NCI-H1930 (cell line): ENCODE results near the gene NEK9.
"Not testable (repeated sequence)": the region's sequence is repeated elsewhere in the genome, so short reads cannot be mapped to it uniquely, and the experiment has no call there.

Experiments
- DNase-seq, 2 experiments: peaks; one replicate each; lab custom pipeline; 2025; lab: John Stamatoyannopoulos, UW

Gene NEK9

DNA sequence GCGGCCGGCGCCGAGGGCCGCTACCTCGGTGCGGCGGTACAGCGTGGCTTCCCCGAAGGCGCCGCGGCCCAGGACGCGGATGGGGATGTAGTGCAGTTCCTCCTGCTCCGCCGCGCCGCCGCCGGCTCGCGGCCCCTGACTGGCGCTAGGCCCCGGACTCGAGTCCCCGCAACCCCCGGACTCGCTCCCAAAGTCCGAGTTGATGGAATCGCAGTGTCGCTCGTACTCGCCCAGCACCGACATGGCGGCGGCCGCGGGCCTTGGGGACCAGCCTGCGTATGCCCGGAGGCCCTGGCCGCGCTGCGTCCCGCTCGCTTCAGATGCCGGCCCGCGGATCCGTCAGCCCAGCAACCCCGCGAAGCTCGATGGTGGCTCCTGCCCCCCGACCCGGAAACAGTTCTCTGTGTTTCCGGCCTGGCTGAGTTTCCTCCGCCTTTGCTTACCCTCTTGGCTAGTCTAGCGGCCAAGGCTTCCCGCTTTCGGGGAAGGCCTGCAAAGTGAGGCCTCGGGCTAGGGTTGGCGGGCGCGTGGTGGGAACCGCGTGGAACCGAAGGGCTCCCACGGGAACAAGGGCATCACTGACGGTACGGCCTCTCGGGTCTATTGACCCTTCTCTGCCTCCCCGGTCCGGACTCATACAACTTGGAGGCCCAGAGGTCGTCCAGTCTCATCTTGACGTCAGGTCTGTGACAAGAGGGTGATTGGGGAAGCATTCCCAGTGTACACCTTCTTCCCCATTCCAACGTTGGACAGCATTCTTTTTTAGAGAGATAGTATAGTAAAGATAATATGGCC, at the start of gene NEK9:
TSS of gene NEK9 (minus strand) at position 370 of the 795 bp plus-strand sequence. CDS start at position 243, 127 bp downstream.
- peak; percentile 70 to 80 for DNase-seq

GRCh38 chr14:75176142-75176820, 49.4 kb upstream of the NEK9 start, which contains the start of gene TMED10:
TMED10 (minus strand) TSS chr14:75176612; CDS start chr14:75176579, 33 bp downstream.
- peak; percentile 89 to 90 for DNase-seq

DNA sequence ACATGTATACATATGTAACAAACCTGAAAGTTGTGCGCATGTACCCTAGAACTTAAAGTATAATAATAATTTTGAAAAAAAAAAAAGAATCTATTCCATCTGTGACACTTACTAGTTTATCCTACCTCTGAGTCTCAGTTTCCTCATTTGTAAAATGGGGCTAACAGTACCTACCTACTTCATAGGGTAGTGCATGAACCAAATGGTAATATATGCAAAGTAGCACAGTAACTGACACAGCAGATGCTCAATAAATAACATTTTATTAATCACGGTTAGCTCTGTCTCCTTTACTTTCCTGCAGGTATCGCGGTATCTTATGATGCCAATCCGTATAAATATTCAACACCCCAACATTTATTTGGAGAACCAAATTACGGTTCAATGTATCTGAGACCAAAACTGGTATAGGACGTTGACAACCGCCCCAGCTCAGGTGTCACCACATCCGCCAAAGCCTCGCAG, 48.9 kb upstream of the NEK9 start:
- no peak for DNase-seq

DNA sequence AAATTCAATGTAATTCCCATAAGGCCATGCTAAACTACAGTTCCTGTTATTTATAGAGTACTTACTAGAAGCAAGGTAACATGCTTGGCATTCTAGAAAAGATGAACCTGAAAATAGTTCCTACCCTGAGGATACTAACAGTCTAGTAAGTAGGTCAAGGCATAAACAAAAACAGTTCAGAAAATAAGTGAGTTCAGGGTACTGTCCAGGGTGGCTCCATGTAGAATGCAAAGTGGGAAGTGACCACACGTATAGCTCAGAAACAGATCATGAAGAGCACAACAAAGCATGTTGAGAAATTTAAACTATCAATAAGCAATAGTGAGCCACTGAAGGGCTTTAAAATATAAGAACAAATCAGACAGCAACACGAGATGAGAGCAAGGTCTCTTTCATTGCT, 47.2 kb upstream of the NEK9 start:
- no peak for DNase-seq

GRCh38 chr14:75170772-75171171, 43.9 kb upstream of the NEK9 start:
- no peak for DNase-seq

DNA sequence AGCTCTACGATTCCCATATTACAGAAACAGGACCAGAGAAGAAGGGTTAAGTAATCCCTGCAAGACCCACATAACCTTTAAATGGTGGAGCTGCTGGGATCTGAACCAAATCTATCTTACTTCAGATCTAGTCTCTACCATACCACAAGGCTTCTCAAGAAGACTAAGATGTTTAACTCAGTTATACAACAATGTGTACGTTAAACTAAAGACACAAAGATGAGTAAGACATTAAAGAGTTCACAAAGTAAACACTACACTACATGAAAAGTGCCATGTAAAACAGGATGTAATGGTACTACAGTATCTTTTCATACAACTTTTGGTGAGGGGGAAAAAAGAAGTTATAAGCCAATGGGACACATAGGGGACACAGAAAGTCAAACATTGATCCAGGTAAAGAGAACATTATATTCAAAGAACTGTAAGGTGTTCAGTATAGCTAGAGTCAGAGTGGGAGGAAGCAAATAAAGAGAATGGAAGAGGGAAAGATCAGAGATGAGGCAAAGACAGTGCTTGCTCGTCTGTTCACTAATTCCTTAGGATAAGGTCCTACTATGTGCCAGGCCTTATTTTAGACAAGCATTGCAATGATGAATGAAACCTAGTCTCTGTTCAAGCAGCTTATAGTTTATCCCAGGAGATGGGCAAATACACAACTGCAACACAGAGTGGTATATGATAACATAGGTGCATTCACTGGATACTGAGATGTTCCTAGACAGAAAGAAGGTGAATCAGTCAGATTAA, 41.9 kb upstream of the NEK9 start:
- no peak for DNase-seq

DNA sequence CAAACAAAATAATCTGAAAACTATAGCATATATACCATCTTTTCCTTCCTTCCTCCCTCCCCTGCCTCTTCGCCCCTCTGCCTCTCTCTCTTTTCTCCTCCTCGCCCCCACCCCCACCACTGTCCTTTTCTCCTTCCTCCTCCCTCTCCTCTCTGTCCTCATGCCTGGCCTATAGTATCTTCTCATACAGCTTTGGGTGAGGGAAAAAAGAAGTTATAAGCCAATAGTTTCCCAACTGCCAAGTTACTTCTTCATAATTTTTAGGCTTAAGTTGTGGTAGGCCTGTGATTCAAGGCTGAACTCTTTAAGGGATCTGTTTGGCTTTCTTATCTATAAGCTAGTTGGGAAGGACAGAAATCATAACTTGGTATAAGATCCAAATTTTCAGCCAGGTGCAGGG, 40.5 kb upstream of the NEK9 start:
- no peak for DNase-seq

DNA sequence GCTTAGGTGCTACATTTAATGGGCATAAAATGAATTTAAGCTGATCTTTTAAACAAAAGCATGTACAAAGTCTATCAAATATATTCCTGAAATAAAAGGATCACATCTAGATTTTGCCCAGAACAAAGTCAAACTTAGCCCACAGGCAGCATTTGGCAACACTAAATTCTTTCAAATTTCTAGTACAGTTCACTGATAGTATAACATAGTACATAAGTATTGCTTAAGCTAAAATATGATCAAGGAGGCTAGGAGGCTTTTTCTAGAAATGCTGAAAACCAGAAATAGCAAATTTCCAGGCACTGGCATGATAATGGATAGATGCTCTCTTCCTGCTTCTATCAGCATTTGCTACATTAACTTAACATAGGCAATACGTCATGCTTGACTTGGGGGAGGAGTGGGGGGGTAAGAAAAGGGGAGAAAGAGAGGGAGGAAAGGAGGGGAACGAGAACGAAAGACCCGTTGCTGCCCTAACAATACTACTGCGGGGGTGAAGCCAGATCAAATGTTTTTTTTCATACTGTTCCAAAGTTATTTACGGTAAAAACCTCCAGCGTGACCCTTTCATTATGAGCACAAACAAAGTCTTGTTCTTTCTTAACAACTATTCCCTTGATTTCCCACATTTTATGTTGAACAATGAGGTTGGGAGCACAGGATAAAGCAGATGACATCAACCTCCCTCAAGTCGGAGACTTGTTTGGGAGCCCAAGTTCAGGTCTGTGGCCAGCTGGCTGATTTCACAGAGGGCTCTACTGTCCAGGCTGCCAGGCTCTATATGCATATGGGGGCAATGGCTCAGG, 38.9 kb upstream of the NEK9 start:
- DNase-seq, result no peak

DNA sequence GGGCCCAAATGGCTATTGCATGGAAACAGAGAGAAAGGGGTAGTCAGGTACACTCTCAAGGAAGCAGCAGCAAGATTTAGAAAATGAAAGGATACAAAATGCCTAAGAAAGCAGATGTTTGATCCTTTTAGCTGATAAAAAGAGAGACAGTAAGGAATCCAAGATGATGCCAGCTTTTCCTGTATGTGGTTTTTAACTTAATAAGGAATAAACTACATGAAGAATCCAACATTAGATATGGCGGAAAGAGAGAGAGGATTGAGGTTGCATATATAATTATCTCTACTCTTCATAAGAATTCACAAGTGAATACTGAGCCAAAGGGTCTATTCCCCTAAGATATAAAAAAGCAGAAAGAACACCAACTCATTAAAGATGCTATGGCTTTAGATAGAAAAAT, 38.0 kb upstream of the NEK9 start:
- DNase-seq, result no peak

DNA sequence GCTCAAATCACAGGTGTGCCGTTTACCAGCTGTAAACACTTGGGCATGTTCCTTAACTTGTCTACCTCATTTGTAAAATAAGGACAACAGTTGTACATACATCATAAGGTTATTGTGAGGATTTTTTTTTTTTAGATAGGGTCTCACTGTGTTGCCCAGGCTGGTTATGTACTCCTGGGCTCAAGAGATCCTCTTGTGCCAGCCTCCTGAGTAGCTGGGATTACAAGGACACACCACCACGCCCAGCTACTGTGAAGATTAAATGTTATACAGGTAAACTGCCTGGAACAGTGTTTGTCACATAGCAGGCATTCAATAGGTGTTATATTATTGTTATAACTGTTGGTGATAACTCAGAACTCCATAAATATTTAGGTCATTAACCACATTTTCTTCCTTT, 36.8 kb upstream of the NEK9 start:
- DNase-seq, result no peak

- no peak for DNase-seq
These were observed 35.8 kb upstream of the NEK9 start for GRCh38 chr14:75162631-75163030.

- no peak for DNase-seq
These were observed 32.2 kb upstream of the NEK9 start for GRCh38 chr14:75158843-75159614.

DNA sequence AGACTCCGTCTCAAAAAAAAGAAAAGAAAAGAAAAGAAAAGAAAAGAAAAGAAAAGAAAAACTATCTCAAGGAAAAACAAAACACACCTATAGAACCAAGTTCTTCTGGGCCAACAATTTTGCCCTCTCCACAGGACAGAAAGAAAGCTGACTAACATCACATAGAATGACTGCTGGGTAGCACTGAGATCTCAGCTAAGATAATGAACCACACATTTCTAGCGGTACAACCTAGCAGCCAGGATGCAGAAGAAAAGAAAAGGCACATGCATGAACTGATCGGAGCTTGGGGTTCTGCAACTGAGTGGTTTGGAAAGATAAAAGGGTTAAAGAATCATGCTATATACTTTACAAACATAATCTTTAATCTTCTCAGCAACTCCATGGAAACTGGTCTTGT, 30.1 kb upstream of the NEK9 start:
- DNase-seq, result no peak

DNA sequence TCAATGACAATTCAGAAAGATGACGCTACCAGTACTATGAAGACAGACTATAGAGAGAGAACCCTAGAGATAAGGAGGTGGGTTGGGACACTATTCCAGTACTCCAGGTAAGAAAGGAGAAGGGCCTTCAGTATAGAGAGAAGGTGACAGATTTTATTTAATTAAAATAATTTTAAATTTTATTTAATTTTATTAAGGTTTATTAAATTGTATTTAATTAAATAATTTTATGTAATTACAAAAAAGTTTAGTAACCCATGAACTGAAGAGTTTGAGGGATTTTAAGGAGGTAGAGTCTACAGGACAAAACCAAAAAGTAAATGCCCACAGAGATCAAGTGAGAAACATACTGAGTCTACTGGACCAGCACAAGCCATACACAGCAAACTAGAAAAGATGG, 29.3 kb upstream of the NEK9 start:
- no peak for DNase-seq

- DNase-seq, result no peak
These were observed 28.3 kb upstream of the NEK9 start for GRCh38 chr14:75155169-75155568.

GRCh38 chr14:75153295-75153694, 26.4 kb upstream of the NEK9 start:
- DNase-seq, result no peak

DNA sequence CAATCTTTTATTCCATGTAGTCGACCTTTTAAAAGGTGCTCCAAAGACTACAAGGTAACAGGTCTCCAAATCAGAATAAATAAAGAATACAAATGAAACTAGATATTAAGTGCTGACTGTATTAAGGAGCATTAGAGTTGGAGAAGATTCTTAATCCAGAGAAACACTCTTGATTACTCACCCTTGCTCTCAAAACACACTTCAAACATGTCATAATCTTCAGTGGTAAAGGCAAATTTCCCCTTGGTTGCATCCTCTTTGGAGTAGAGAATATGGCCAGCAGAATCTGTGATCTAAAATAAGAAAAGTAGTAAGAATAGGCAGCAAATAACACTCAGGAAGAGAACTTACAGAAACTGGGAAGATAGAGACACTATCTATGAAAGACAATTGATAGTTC, 25.0 kb upstream of the NEK9 start:
- DNase-seq, result no peak

DNA sequence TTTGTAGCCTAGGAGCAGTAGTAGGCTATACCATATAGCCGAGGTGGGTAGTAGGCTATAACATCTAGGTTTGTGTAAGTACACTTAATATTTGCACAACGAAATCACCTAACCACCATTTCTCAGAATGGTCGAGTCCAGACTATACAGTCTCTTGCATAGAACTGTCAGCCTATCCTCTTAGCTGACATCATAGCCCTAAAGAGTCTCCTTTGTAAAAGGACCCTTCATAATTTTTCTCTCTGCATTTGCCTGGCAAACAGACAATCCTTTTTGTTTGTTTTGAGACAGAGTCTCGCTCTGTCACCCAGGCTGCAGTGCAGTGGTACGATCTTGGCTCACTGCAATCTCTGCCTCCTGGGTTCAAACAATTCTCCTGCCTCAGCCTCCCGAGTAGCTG, 23.8 kb upstream of the NEK9 start:
- DNase-seq, result not testable (repeated sequence)

- DNase-seq, result no peak
These were observed 23.3 kb upstream of the NEK9 start for GRCh38 chr14:75150150-75150549.

GRCh38 chr14:75147423-75148071, 20.7 kb upstream of the NEK9 start:
- no peak for DNase-seq
